Brain microvascular endothelial cell (primary cell): ENCODE results near the gene RAPGEF4.
"Not testable (repeated sequence)": the region's sequence is repeated elsewhere in the genome, so short reads cannot be mapped to it uniquely, and the experiment has no call there.

ENCODE experiments used
- DNase-seq: peaks from one replicate; pipeline ENCODE4 v3.0.0-alpha.2; 2020
- H3K27ac ChIP-seq: fragments of 250-450 bp; sonication (Bioruptor Pico); 2 replicates; pipeline ENCODE4 v1.5.1; 2020; ENCODE audit warnings: mild to moderate bottlenecking, moderate library complexity
- H3K27me3 ChIP-seq: fragments of 250-450 bp; sonication (Bioruptor Pico); replicated peaks from 2 replicates; pipeline ENCODE4 v1.5.1; 2020; ENCODE audit warnings: mild to moderate bottlenecking
- H3K36me3 ChIP-seq: fragments of 250-450 bp; sonication (Bioruptor Pico); replicated peaks from 2 replicates; pipeline ENCODE4 v1.5.1; 2020; ENCODE audit warnings: mild to moderate bottlenecking
- H3K4me3 ChIP-seq: 2 replicates; pipeline ENCODE4 v1.5.1; 2011; ENCODE audit warnings: low read depth, mild to moderate bottlenecking, control low read depth, low read length, moderate library complexity
- CTCF ChIP-seq: IDR thresholded peaks from 2 replicates; pipeline ENCODE4 v1.5.1; 2011; ENCODE audit warnings: low read depth, mild to moderate bottlenecking, moderate library complexity, low read length, control low read depth, inconsistent platforms; ENCODE audit errors: missing control alignments
- in situ Hi-C: cut with HindIII; loops from 2 replicates; pipeline ENCODE4 v1.10.0; 2017; ENCODE audit warnings: low sequenced_read_pairs, low pct_ligation_motif_present

The RAPGEF4 gene

GRCh38 chr2:172783165-172783898 is 47.7 kb downstream of the RAPGEF4 start:
- DNase-seq: peak; percentile 81
- no peak overlapping the region for H3K4me3 ChIP-seq
- peak overlapping the region; percentile 38 for H3K27ac ChIP-seq
- peak; percentile 54 for TF ChIP-seq CTCF
- no peaks in the 10 kb centered on the region for H3K36me3 ChIP-seq
- in situ Hi-C loops: no loop called here
- H3K27me3 ChIP-seq: no peaks in the 10 kb centered on the region

GRCh38 chr2:172788871-172789270 is 53.2 kb downstream of the RAPGEF4 start:
- no peaks in the 10 kb centered on the region for H3K36me3 ChIP-seq
- in situ Hi-C loops: no loop called here
- no peak for TF ChIP-seq CTCF

GRCh38 chr2:172790404-172790803 is 54.8 kb downstream of the RAPGEF4 start:
- Histone ChIP-seq H3K4me3 (no peak overlapping the region), H3K27ac (no peak overlapping the region), H3K36me3 (no peaks in the 10 kb centered on the region), H3K27me3 (no peaks in the 10 kb centered on the region)
- TF ChIP-seq CTCF: no peak
- in situ Hi-C loops: no loop called here
- DNase-seq: no peak

More at GRCh38 chr2:172788871-172789270, 53.2 kb downstream of the RAPGEF4 start:
- no peak for DNase-seq
- Histone ChIP-seq H3K4me3 (no peak overlapping the region), H3K27ac (no peak overlapping the region), H3K27me3 (no peaks in the 10 kb centered on the region)

GRCh38 chr2:172791953-172792352 is 56.3 kb downstream of the RAPGEF4 start:
- Histone ChIP-seq H3K4me3 (no peak overlapping the region), H3K27ac (no peak overlapping the region), H3K27me3 (no peaks in the 10 kb centered on the region), H3K36me3 (no peaks in the 10 kb centered on the region)
- in situ Hi-C loops: no loop called here
- TF ChIP-seq CTCF: no peak
- no peak for DNase-seq

GRCh38 chr2:172792711-172793110 is 57.1 kb downstream of the RAPGEF4 start:
- Histone ChIP-seq H3K4me3 (no peak overlapping the region), H3K27ac (no peak overlapping the region), H3K27me3 (no peaks in the 10 kb centered on the region), H3K36me3 (no peaks in the 10 kb centered on the region)
- peak; percentile 20 for DNase-seq
- TF ChIP-seq CTCF: peak; percentile 9
- in situ Hi-C loops: no loop called here

GRCh38 chr2:172803308-172803707 is 67.7 kb downstream of the RAPGEF4 start:
- H3K27ac ChIP-seq, H3K4me3 ChIP-seq, H3K27me3 ChIP-seq, H3K36me3 ChIP-seq, DNase-seq: not testable (repeated sequence)
- in situ Hi-C loops: loop anchor here (25.0 kb wide), 1 partner anchor 409 kb away; no protein-coding TSS in a partner anchor
